Measurements from ENCODE around the gene RNPS1.

Gene RNPS1

GRCh38 chr16:2210386-2211365 is 57.2 kb downstream of the RNPS1 start, which contains the start of gene BRICD5:
TSS of gene BRICD5 (minus strand) at chr16:2210863. CDS start at chr16:2210833, 30 bp downstream.
- DNase-seq, result no peak

GRCh38 chr16:2210009-2210332 is 58.0 kb downstream of the RNPS1 start:
- DNase-seq, result no peak

- DNase-seq, result no peak
Measured at GRCh38 chr16:2209258-2210008, 58.5 kb downstream of the RNPS1 start.

- DNase-seq, result no peak
Measured at GRCh38 chr16:2208772-2209171, 59.2 kb downstream of the RNPS1 start.

- no peak for DNase-seq
Measured at GRCh38 chr16:2208308-2208707, 59.6 kb downstream of the RNPS1 start.

- no peak for DNase-seq
Measured at GRCh38 chr16:2207872-2208271, 60.1 kb downstream of the RNPS1 start.

GRCh38 chr16:2206780-2207433 is 61.0 kb downstream of the RNPS1 start:
- DNase-seq, result no peak

- DNase-seq, result no peak
Measured at GRCh38 chr16:2206420-2206779, 61.5 kb downstream of the RNPS1 start.

- no peak for DNase-seq
Measured at GRCh38 chr16:2205967-2206313, 62.0 kb downstream of the RNPS1 start.

GRCh38 chr16:2205104-2205966 is 62.6 kb downstream of the RNPS1 start, which contains the start of gene MLST8:
TSS of gene MLST8 (plus strand) at chr16:2205454. CDS start at chr16:2206086, 632 bp downstream.
- peak; percentile 67 for DNase-seq

- no peak for DNase-seq
Measured at GRCh38 chr16:2204416-2205103, 63.4 kb downstream of the RNPS1 start.

All from kidney glomerular epithelial cell (primary cell).